PFSK-1 (cell line): ENCODE data around the gene BCL2.

Experiments used
- FOXP2 ChIP-seq: optimal IDR thresholded peaks from 2 replicates; pipeline ENCODE3; 2011; ENCODE audit warnings: borderline replicate concordance, control low read depth, inconsistent platforms; ENCODE audit not compliant: insufficient read depth; ENCODE audit errors: extremely low read length, extremely low read depth
- POLR2AphosphoS5 ChIP-seq: IDR thresholded peaks from 2 replicates; pipeline ENCODE4 v1.6.1; 2012; ENCODE audit warnings: low read depth, mild to moderate bottlenecking, control low read depth, low read length, moderate library complexity
- REST ChIP-seq, 2 experiments: IDR thresholded peaks; 2 replicates each; pipeline versions ENCODE4 v1.6.1 to v1.8.0; 2011 to 2012; ENCODE audit warnings: low read depth in 2 of 2, low read length in 2 of 2, control low read depth in 1 of 2, inconsistent platforms in 1 of 2, mild to moderate bottlenecking in 1 of 2, moderate library complexity in 1 of 2; ENCODE audit not compliant: insufficient read depth in 1 of 2

DNA sequence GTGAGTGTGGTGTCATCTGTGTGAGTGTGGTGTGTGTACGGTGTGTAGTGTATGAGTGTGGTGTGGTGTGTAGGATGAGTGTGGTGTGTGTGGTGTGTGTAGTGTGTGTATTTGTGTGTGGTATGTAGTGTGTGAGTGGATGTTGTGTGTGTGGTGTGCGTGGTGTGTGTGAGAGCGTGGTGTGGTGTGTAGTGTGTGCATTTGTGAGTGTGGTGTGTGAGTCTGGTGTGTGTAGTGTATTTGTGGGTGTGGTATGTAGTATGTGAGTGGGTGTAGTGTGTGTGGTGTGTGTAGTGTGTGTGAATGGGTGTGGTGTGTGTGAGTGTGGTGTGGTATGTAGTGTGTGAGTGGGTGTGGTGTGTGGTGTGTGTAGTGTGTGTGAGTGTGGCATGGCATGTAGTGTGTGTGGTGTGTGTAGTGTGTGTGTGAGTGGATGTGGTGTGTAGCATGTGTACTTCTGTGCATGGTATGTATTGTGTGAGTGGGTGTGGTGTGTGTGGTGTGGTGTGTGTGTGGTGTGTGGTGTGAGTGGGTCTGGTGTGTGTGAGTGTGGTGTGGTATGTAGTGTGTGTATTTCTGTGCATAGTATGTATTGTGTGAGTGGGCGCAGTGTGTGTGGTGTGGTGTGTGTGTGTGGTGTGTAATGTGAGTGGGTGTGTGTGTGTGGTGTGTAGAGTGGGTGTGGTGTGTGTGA lies 227.8 kb downstream of the BCL2 start:
- TF ChIP-seq REST (IDR thresholded peaks at IDR 0.05; ENCODE audit: insufficient read depth in 1 of 2, low read depth in 2 of 2, low read length in 2 of 2): no peak
- no peak for TF ChIP-seq POLR2AphosphoS5
- TF ChIP-seq FOXP2: no peak
